Thoracic aorta (tissue), 2 donors: Measurements from ENCODE around the gene KRT31. TPM values are rescaled to one million over a fixed set of nuclear protein-coding genes. Genes with fewer than 3 reads are reported as not detected.

Experiments
- ATAC-seq: fragments of 150-250 bp; one replicate; pipeline ENCODE4 v1.8.0; 2017; ENCODE audit warnings: low read depth; ENCODE audit not compliant: insufficient number of reproducible peaks, low FRiP score
- DNase-seq: peaks from one replicate; pipeline ENCODE4 v3.0.0-alpha.2; 2020; ENCODE audit warnings: low spot score
- H3K27ac ChIP-seq, 2 donors: fragments of 200-600 bp; sonication (generic); 1 replicate in 1 of 2; 2 replicates in 1 of 2; pipeline ENCODE4 v1.5.1; 2016; ENCODE audit warnings: mild to moderate bottlenecking in 2 of 2, moderate library complexity in 2 of 2
- H3K27me3 ChIP-seq: fragments of 200-600 bp; sonication (generic); replicated peaks from 2 replicates; pipeline ENCODE4 v1.6.0; 2016; ENCODE audit warnings: mild to moderate bottlenecking; ENCODE audit not compliant: insufficient read depth
- H3K36me3 ChIP-seq: fragments of 200-600 bp; sonication (generic); one replicate; pipeline ENCODE4 v1.5.1; 2016
- H3K4me1 ChIP-seq, 2 donors: fragments of 200-600 bp; sonication (generic); 1 replicate in 1 of 2; 2 replicates in 1 of 2; pipeline versions ENCODE4 v1.5.1 to v1.6.0; 2016; ENCODE audit warnings: low read depth in 2 of 2, mild to moderate bottlenecking in 1 of 2; ENCODE audit not compliant: control insufficient read depth in 1 of 2
- H3K4me3 ChIP-seq: fragments of 200-600 bp; sonication (generic); 2 replicates; pipeline ENCODE4 v1.5.1; 2016; ENCODE audit warnings: mild to moderate bottlenecking
- H3K9me3 ChIP-seq: fragments of 200-600 bp; sonication (generic); 2 replicates; pipeline ENCODE4 v1.5.1; 2016
- CTCF ChIP-seq: fragments of 200-600 bp; sonication (generic); IDR thresholded peaks from one replicate; pipeline ENCODE4 v1.5.1; 2019; ENCODE audit warnings: antibody characterized with exemption
- total RNA-seq, 2 donors: library from RNA; depleted of rRNA; stranded (reverse); fragments of >200 nt; gene quantifications; one replicate each; pipeline versions ENCODE4 v1.1.0 to v1.2.3, GENCODE V29; 2016

KRT31 gene
- total RNA-seq, 2 donors from 2014 or later, result not detected

GRCh38 chr17:41394254-41394996 lies 3.0 kb downstream of the KRT31 start:
- no peak overlapping the region for H3K4me3 ChIP-seq
- H3K27ac ChIP-seq, result no peak overlapping the region
- no peaks in the 10 kb centered on the region for H3K4me1 ChIP-seq
- H3K36me3 ChIP-seq, result no peaks in the 10 kb centered on the region
- no peaks in the 10 kb centered on the region for H3K9me3 ChIP-seq
- no peak for TF ChIP-seq CTCF
- no peak for ATAC-seq
- DNase-seq, result no peak
- no peaks in the 10 kb centered on the region for H3K27me3 ChIP-seq

- DNase-seq (no peak), ATAC-seq (no peak)
- H3K9me3 ChIP-seq, result no peaks in the 10 kb centered on the region
- H3K4me1 ChIP-seq, result no peaks in the 10 kb centered on the region
- H3K4me3 ChIP-seq, result no peak overlapping the region
- no peak for TF ChIP-seq CTCF
- no peaks in the 10 kb centered on the region for H3K36me3 ChIP-seq
- H3K27ac ChIP-seq, result no peak overlapping the region
- no peaks in the 10 kb centered on the region for H3K27me3 ChIP-seq
Measured at GRCh38 chr17:41393826-41394225, 3.6 kb downstream of the KRT31 start.

GRCh38 chr17:41393294-41393693 lies 4.1 kb downstream of the KRT31 start:
- no peak for TF ChIP-seq CTCF
- no peak for ATAC-seq
- Histone ChIP-seq H3K9me3 (no peaks in the 10 kb centered on the region), H3K27ac (no peak overlapping the region), H3K27me3 (no peaks in the 10 kb centered on the region), H3K36me3 (no peaks in the 10 kb centered on the region), H3K4me3 (no peak overlapping the region), H3K4me1 (no peaks in the 10 kb centered on the region)
- DNase-seq, result no peak

- Histone ChIP-seq H3K4me3 (no peak overlapping the region), H3K36me3 (no peaks in the 10 kb centered on the region), H3K9me3 (no peaks in the 10 kb centered on the region), H3K27ac (no peak overlapping the region), H3K27me3 (no peaks in the 10 kb centered on the region), H3K4me1 (no peaks in the 10 kb centered on the region)
- no peak for TF ChIP-seq CTCF
- DNase-seq, result no peak
- no peak for ATAC-seq
Measured at GRCh38 chr17:41392278-41392677, 5.1 kb downstream of the KRT31 start.

- no peak overlapping the region for H3K27ac ChIP-seq
- H3K27me3 ChIP-seq, result no peaks in the 10 kb centered on the region
- H3K9me3 ChIP-seq, result peaks cover 5% of the 10 kb centered on the region
- ATAC-seq, result no peak
- H3K4me1 ChIP-seq, result no peaks in the 10 kb centered on the region
- no peak for DNase-seq
- no peak overlapping the region for H3K4me3 ChIP-seq
- no peak for TF ChIP-seq CTCF
- no peaks in the 10 kb centered on the region for H3K36me3 ChIP-seq
Measured at GRCh38 chr17:41391535-41391934, 5.9 kb downstream of the KRT31 start.
